H1 (cell line): ENCODE measurements around the gene KCNA2.

ENCODE experiments used
- EZH2 ChIP-seq: fragments of 200-600 bp; sonication (generic); IDR thresholded peaks from 2 replicates; pipeline ENCODE4 v1.7.1; 2012; ENCODE audit warnings: low read depth, mild to moderate bottlenecking, moderate library complexity, low read length, inconsistent platforms; ENCODE audit not compliant: severe bottlenecking
- NRF1 ChIP-seq: IDR thresholded peaks from 2 replicates; pipeline ENCODE4 v1.6.1; 2011; ENCODE audit warnings: mild to moderate bottlenecking, low read depth, low read length, improper control_type of control experiment
- RBBP5 ChIP-seq: IDR thresholded peaks from 2 replicates; pipeline ENCODE4 v1.7.1; 2012; ENCODE audit warnings: low read depth, mild to moderate bottlenecking, inconsistent platforms, low read length, moderate library complexity, borderline replicate concordance
- SP2 ChIP-seq: IDR thresholded peaks from 2 replicates; pipeline ENCODE4 v1.6.1; 2012; ENCODE audit warnings: mild to moderate bottlenecking, low read length, inconsistent platforms
- YY1 ChIP-seq: IDR thresholded peaks from 2 replicates; pipeline ENCODE4 v1.6.1; 2011; ENCODE audit warnings: low read depth, mild to moderate bottlenecking, low read length
- TF ChIP-seq, protein P1 (sequence below), 3 experiments: IDR thresholded peaks; 1 replicate in 2 of 3; 2 replicates in 1 of 3; pipeline versions ENCODE4 v1.5.1 to v1.6.1; 2011; ENCODE audit warnings: low read length in 3 of 3, mild to moderate bottlenecking in 3 of 3, inconsistent platforms in 2 of 3, low read depth in 1 of 3, moderate library complexity in 1 of 3; ENCODE audit not compliant: insufficient read depth in 1 of 3; ENCODE audit errors: control extremely low read depth in 1 of 3
- TF ChIP-seq, protein P2 (sequence below): IDR thresholded peaks from 2 replicates; pipeline ENCODE4 v1.6.1; 2012; ENCODE audit warnings: low read length, inconsistent platforms

DNA sequence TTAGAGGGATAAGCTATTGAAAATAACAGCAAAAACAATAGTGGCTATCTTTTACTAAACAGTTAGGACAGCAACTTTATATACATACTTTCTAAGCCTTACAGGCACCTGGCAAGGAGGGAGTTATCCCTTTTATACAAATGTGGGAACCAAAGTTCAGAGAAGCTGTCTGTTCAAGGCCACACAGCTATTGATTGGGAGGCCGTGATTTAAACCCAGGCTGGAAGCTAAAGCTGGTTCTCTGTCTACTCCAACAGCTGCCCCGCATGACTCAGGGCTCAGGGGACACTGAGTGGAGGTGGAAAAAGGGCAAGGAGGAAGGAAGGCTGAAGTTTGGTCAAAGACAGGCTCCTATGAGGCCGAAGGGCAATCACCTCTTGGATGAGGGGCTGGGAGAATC, 26.7 kb downstream of the KCNA2 start:
- TF ChIP-seq, protein P1, sequence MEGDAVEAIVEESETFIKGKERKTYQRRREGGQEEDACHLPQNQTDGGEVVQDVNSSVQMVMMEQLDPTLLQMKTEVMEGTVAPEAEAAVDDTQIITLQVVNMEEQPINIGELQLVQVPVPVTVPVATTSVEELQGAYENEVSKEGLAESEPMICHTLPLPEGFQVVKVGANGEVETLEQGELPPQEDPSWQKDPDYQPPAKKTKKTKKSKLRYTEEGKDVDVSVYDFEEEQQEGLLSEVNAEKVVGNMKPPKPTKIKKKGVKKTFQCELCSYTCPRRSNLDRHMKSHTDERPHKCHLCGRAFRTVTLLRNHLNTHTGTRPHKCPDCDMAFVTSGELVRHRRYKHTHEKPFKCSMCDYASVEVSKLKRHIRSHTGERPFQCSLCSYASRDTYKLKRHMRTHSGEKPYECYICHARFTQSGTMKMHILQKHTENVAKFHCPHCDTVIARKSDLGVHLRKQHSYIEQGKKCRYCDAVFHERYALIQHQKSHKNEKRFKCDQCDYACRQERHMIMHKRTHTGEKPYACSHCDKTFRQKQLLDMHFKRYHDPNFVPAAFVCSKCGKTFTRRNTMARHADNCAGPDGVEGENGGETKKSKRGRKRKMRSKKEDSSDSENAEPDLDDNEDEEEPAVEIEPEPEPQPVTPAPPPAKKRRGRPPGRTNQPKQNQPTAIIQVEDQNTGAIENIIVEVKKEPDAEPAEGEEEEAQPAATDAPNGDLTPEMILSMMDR (IDR thresholded peaks at IDR 0.05; ENCODE audit: control extremely low read depth in 1 of 3, insufficient read depth in 1 of 3, low read depth in 1 of 3, low read length in 3 of 3): no peak
- TF ChIP-seq, protein P2, sequence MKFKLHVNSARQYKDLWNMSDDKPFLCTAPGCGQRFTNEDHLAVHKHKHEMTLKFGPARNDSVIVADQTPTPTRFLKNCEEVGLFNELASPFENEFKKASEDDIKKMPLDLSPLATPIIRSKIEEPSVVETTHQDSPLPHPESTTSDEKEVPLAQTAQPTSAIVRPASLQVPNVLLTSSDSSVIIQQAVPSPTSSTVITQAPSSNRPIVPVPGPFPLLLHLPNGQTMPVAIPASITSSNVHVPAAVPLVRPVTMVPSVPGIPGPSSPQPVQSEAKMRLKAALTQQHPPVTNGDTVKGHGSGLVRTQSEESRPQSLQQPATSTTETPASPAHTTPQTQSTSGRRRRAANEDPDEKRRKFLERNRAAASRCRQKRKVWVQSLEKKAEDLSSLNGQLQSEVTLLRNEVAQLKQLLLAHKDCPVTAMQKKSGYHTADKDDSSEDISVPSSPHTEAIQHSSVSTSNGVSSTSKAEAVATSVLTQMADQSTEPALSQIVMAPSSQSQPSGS: no peak
- TF ChIP-seq YY1: no peak
- TF ChIP-seq EZH2: no peak
- TF ChIP-seq SP2: no peak
- TF ChIP-seq RBBP5: no peak
- TF ChIP-seq NRF1: no peak
